NCI-H1092 treated with DMSO at 0.1 percent for 48 hours (cell line): ENCODE data around the gene KRTAP10-1.

Experiments
- DNase-seq: peaks from one replicate; lab custom pipeline; 2025; lab: John Stamatoyannopoulos, UW

The KRTAP10-1 gene

GRCh38 chr21:44527983-44528633 is 11.9 kb downstream of the KRTAP10-1 start:
- DNase-seq: no peak

GRCh38 chr21:44527156-44527982 is 12.6 kb downstream of the KRTAP10-1 start:
- no peak for DNase-seq

DNA sequence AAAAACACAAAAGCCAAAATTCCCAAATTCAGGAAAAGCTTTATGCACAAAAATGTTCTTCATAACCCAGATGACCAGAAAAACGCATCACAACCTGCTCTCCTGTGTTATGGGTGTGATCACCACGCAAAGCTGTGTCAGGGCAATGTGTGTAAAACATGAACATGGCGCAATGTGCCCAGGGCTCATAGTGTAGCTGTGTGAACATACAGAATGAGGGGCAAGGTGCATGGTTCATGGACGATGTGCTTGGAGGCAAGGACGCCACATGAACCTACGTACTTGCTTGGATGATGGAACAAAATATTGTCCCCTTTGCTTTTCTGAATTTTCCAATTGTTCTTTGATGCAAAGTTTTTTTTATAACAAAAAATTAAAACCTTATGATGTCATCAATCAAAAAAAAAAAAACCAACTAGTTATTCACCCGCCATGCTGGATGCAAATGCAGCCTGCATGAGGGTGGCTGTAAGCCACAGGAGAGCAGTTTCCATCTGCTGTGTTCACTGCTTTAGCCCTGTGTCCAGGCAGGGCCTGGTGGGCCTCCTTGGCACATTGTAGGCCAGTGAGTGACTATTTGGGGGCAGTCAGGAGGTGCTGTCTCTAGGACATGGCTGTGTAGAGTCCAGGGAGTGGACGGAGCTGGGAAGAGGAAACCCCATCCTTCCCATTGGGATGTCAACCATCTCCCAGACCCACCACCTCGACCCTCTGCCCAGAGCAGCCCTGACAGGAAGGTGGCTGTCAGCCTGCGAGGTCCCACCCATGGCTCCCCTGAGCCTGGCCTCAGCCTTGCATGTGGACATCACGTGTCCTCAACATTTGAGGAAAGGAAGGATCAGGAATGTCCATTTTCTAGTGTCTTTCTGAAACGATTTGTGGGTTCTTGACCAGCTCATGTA is 13.6 kb downstream of the KRTAP10-1 start:
- DNase-seq: no peak

GRCh38 chr21:44525391-44526095 is 14.5 kb downstream of the KRTAP10-1 start:
- DNase-seq: no peak

GRCh38 chr21:44524414-44525371 is 15.3 kb downstream of the KRTAP10-1 start:
- no peak for DNase-seq

DNA sequence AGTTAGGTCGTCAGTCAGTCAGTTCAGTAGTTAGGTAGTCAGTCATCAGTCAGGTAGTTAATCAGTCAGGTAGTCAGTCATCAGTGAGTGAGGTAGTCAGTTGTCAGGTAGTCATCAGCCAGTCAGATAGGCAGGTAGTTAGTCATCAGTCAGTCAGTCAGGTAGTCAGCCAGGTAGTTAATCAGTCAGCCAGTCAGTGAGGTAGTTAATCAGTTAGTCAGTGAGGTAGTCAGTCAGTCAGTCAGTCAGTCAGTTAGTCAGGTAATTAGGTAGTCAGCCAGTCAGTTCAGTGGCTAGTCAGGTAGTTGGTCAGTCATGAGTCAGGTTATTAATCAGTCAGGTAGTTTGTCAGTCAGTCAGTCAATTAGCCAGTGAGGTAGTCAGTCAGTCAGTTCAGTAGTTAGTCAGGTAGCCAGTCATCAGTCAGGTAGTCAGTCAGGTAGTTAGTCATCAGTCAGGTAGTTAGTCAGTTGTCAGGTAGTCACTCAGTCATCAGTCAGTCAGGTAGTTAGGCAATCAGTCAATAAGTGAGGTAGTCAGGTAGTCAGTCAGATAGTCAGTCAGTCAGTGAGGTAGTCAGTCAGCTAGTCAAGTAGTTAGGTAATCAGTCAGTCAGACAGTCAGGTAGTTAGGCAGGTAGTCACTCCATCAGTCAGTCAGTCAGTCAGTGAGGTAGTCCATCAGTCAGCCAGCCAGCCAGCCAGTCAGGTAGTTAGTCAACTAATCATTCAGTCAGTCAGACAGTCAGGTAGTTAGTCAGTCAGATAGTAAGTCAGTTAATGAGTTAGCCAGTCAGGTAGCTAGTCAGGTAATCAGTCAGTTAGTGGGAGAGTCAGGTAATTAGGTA is 16.2 kb downstream of the KRTAP10-1 start:
- no peak for DNase-seq

DNA sequence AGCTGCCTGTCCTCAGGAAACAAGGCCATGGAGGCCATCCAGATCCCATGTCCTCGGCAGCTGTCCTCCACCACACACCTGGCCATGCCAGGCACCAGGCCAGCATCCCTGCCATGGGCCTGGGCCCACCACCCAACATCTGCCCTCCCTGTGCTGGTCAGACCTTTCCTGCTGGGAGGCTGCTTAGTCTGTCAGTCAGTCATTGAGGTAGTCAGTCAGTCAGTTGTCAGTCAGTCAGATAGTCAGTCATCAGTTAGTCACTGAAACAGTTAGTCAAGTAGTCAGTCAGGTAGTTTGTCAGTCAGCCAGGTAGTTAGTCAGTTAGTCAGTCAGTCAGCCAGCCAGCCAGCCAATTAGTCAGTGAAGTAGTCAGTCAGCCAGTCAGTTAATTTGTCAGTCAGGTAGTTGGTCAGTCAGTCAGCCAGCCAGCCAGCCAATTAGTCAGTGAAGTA is 17.2 kb downstream of the KRTAP10-1 start:
- no peak for DNase-seq

DNA sequence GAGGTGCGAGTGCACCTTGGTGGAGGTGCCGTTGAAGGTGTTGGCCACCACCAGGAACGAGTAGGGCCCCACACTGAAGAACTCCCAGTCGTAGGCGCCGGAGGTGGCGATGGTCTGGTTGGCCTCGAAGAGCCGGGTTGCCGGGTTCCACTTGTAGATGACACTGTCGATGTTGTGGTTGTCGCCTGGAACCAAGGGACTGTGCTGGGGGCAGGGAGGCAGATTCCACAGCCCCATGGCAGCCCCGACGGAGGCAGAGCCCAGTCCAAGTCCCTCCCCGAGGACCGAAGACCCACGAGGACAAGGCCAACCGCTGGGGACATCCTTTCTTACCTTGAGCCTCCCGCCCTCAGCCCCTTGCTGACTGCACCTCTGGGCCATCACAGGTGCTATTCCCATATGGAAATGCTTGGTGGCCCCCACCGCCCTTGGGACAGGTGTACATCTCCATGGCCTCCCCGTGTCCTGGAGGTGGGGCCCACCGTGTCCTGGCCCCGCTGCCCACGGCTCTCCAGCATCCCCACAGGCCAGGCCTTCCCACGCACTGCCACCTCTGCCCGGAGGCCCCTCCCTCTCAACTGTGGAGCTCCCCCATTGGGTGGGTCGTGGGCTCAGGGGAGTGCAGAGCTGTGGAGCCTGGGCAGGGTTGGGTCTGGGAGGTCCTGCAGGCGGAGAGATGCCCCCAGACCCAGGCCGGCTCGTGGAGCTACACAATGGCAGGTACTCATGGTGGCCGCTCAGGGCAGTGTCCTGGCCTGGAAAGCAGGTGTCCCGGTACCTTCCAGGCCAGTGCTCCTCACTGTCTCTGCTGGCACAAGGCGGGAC is 17.9 kb downstream of the KRTAP10-1 start:
- DNase-seq: no peak

DNA sequence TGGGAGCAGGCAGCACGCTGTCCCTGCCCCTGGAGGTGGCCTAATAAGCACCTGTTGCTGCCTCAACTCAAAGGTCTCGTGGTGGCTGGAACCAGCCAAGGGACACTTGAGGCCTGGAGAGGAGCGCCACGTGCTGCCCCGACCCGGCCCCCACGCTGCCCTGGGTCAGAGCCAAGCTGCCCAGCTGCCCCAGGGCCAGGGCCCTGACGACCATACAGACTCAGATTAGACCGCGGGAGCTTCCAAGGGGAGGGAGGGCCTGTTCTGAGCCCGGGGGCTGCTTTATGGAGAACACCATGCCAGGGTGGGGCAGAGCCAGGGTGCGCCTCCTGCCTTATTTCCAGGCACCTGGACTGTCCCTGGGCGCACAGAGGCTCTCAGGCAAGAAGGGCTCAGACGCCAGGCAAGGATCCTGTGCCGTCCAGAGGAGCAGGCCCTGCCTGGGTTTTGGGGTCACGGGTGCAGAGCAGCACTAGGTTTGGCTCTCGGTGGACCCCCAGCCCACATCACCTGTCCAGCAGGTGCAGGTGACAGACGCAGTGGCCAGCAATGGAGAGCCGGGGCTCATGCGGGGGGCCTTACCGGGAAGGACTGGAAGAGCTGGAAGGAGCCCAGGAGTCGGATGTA is 18.6 kb downstream of the KRTAP10-1 start:
- DNase-seq: no peak

DNA sequence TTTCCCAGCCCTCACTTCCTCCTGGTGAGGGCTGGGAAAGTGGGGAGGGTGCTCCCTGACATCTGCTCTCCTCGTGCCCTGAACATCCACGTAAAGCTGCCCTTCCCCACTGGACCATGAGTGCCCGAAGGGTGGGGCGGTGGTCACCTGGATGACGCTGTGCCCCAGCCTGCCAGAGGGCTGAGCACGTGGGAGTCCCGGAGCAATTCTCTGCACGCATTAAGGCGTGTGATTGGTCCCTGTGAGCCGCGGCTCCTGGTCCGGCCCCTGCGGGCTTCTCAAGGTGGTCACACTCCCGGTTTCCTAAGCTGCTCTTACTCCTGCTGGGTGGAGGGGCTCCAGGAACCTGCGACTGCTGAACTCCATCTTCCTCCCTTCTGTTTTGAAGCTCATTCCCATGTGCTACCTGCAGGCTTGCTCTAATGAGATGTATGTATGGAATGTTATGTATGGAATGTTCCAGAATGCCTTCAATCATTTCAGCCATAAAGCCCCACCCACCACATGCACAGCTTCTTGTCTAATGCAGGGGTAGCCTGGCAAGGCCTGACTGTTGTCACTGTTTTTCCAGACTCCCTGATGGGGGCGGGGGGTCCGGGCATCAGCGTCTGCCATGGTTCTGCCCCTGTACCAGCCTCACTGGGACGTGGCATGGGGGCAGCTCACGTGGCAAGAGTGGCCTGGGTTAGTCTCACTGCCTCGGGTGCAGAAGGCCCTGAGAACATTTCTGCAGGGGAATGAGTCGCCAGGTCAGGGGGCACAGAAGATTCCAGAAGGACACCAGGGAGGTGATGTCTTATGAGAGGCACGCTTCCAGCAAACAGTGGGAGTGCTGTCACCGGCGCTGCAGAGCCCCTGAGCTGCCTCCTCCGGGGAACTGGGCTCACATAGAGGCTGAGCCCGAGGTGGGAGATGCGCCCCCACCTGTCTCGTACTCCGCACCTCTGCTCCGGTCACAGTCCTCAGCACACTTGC is 19.4 kb downstream of the KRTAP10-1 start:
- DNase-seq: no peak

DNA sequence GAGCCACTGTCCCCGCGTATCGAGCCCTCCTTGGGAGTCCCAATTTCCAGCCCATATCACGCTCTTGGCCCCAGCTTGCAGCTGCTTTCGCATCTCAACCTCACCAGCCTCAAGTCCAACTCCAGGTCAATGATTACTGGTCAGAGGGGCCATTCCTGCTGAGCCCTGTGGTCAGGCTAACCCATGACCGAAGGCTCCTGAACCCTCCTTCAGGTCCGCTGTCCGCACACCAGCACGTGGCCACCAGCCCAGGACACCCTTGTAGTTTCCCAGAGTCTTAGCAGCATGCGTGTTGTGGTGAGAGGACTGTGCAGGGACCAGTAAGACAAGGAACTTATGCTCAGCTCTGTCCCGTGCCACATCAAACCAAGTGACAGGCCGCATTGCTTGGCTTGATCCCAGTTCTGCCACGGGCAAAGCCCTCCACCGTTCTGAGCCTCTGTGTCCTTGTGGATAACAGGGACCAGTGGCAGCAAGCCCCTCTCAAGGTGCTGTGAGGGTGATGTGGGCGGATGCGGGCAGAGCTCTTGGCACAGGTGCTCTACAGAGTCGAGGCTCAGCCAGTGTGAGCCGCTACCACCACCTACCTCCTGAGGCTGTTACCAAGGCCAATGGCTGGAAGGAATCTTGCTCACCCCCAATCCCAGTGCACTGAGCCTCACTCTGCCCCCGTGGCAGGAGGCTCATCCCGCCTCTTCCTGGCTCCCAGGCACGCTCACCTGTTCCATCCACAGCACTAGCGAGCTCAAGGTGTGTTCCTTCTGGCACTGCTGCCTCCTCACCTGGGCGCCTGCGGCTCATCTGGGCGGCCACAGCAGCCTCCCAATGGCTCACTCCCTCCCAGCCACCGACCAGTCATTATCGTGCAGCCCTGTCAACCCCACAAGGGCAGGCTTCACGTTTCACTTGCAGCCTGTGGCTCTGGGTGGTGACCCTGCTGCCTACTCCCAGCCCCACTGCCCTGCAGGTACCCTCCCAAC is 20.4 kb downstream of the KRTAP10-1 start:
- DNase-seq: no peak

GRCh38 chr21:44518686-44519085 is 21.3 kb downstream of the KRTAP10-1 start:
- no peak for DNase-seq

- no peak for DNase-seq
These were observed 22.7 kb downstream of the KRTAP10-1 start for GRCh38 chr21:44517175-44517899.

- no peak for DNase-seq
These were observed 23.2 kb downstream of the KRTAP10-1 start for GRCh38 chr21:44516828-44517174.

DNA sequence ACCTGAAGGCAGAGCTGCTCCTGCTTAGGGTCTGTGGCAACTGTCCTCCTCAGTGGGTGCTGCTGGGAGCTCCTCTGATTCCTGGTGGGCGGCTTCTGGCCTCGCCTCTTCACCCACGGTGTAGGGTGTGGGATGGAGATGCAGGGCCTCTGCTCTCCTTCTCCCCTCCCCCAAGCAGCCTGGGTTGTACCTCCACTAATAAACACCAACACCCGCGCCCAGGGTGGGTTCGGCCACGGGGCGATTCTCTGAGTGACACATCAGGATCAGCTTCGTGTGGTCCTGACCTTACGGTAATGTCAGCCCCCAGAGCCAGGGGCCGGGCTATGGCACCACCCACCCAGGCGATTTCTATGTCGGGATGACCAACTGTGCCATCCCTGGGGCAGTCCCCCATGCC is 23.7 kb downstream of the KRTAP10-1 start:
- no peak for DNase-seq
